ENCODE results near the gene TM2D3. TPM values are rescaled to one million over a fixed set of nuclear protein-coding genes. Genes with fewer than 3 reads are reported as not detected.
"Not testable (repeated sequence)": the region's sequence is repeated elsewhere in the genome, so short reads cannot be mapped to it uniquely, and the experiment has no call there.

Gene TM2D3
- total RNA-seq, 1 donor from 2014 or later = 85.3 TPM

DNA sequence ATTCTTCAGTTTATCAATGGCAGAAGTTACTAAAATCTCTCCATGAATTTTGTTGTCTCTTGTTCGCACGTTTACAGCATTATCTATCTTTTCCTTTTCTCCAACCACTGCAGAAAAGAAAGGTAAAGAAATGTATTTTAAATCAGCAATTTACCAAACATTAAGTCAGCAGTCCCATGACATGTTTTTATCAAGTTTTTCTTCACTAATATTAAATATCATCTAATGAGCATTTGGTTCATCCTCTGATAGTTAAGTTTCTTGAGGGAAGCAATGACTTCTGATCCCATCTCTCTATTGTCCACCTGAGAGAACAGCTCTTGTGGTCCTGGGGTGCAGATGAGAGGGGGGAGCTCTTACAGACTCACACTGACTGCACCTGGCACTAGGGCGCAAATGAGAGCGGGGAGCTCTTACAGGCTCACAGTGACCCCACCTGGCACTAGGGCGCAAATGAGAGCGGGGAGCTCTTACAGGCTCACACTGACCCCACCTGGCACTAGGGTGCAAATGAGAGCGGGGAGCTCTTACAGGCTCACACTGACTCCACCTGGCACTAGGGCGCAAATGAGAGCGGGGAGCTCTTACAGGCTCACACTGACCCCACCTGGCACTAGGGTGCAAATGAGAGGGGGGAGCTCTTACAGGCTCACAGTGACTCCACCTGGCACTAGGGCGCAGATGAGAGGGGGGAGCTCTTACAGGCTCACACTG is 2.6 kb upstream of the TM2D3 start:
- DNase-seq = not testable (repeated sequence)

DNA sequence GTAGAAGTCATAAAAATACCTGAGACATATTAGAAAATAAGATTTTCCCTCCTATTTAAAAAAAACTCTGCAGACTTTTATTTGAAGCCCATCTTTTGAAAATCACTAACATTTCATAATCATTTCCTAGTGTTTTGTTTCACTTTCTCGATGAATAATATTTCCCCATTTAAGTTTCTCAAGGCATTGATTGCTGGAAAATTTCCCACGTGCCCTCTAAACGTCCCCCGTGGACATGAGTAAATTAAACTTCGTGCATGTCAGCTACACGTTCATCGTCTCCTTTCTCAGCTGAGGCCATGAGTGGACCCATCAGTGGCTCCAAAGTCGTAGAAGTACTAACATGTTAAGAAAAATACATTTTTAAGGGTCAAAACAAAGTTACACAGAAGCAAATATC is 2.0 kb upstream of the TM2D3 start:
- no peak for DNase-seq

DNA sequence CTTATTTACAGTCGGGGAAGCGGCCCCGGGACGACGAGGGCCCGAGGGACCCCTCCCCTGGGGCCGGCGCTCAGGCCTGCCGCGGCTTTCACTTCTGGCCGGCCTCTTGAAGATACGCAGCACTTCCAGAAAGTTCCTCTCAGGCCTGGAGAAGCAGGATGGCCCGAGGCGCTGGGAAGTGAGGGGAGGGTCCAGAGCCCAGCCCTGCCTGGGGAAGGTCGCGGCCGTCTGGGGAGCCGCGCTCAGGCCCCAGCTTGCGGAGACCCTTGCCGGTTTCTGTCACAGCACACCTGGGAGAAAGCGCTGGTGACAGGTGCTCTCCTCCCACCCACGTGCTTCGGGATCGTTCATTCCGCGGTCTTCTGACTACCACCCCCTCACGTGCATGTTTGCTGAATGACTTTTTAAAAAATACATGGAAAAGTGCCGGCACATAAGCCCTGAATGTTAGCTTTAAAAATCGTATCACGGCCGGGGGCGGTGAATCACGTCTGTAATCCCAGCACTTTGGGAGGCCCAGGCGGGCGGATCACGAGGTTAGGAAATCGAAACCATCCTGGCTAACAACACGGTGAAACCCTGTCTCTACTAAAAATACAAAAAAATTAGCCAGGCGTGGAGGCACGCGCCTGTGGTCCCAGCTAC is 727 bp upstream of the TM2D3 start:
- DNase-seq = no peak

DNA sequence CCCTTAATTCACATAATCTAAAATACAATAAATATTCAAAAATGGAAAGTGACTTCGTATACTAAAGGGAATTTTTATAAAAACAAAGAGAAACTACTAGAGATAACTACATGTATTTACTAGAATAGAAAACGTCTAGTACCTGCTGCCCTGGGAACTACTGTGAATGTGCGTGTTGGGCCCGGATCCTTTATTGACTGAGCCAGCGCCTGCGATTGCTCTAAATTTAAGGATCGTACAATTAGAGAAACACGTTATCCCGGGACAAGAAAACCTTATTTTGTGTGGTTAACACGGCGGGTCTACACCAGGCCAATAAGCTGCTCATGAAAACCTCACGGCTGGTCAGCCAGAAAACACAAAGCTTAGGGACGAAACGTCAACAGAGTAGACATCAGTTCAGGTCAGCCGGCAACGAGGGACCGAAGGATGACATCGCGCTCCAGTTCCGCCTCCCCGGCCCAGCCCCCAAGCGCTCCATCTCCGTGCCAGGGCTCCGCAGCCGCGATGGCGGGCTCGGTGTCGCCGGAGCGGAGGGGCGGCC is 555 bp downstream of the TM2D3 start:
- peak; percentile 56 for DNase-seq

DNA sequence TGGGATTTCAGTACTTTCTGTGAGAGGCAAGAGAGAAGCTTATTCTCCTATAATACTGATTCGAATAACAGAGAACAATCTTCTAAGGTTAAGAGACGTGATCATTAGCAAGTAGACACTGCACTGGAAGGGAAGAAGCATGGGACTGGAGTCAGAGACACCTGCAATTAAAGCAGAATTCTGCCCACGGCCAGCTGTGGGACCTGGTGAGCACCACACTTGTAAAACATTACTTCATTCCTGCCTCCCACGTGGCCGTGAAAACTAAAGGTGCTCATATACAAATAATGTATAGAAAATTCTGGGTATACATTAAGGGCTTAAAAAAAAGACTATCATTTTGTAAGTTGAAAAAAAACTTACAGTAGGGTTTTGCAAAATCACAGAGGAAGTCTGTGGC is 2.0 kb downstream of the TM2D3 start:
- DNase-seq = no peak

DNA sequence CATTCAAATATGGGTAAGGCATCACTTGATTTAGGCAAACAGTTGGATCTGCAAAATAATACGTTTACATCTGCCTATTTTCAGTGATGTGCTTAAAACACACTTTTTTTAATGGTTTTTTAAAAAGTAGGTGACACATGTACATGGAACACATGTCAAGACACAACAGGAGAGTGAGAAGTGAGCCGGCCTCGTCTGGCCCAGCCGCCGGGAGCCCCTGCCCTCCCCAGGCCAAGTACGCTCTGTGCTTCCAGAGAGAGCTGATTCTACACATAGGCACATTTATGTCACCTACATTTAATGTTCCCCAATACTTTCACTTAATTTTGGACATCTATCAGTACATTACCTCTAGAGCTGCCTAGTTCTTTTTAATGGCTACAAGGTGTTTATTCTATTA is 3.8 kb downstream of the TM2D3 start:
- DNase-seq = no peak

DNA sequence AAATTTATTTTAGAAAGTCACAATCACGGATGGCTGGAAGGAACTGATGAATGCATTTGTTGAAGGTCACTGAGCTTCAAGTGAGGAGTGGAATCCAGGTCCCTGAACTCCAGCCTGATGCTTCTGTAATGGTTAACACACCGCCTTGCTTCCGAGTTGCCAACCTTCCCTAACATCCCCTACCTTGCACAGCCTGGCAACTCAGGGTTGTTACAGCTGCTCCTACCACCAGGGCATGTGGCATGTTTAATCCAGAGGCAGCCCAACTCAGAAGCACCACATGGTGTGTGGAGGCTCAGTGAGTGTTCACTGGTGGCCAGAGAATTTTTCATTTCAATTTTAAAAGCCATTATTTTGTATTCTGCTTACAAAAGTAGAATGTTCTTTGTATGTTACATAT is 4.9 kb downstream of the TM2D3 start:
- no peak for DNase-seq

DNA sequence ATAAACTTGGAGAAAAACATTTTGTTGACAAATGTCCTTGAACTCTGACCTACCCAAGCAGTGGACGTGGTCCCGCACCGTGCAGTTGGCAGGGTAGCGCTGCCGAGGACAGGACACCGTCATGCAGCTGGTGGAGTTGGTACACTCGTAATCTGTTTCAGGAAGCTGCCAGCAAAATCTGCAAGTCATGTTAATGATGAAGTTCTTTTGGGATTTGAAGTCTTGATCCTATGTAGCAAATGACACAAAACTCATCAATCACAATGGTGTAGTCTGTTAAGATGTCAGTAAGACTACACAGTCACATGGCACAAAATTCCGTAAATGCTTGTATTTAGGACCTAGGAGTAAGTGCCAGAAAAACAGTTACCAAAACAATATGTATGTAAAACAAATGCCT is 5.5 kb downstream of the TM2D3 start:
- no peak for DNase-seq

DNA sequence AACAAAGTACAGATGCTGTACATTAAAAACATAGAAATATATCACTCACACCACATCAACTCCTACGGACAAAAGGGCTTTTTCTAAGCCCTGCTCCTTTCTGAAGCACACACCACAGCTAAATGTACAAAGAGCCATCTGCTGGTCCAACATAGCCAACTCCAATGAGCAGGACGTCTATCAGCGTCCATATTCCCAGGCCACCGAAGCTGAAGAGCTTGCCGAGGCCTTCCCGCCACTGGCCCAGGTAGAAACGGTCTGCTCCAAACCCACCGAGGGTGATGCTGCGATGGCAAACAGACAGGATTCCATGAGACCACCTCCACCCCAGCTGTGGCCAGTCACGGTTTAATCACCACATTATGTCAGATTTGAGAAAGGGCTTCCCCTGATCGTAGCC is 9.8 kb downstream of the TM2D3 start:
- DNase-seq = no peak

DNA sequence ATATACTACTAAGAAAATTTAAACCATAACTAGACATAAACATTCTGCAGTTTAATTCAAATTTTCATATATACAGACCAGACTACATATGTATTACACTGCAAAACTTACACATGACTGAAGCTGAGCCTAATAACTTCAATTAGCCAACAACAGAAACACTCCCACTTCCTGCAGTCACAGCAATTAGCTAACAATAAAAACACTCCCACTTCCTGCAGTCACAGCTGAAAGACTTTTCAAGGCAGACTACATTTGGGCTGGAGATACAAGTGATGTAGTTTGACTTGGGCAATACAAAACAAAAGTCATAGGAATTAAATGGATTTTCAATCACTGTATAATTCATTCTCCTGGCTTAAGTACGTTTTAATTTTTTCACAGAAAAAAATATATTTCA is 10.3 kb downstream of the TM2D3 start:
- DNase-seq = no peak

DNA sequence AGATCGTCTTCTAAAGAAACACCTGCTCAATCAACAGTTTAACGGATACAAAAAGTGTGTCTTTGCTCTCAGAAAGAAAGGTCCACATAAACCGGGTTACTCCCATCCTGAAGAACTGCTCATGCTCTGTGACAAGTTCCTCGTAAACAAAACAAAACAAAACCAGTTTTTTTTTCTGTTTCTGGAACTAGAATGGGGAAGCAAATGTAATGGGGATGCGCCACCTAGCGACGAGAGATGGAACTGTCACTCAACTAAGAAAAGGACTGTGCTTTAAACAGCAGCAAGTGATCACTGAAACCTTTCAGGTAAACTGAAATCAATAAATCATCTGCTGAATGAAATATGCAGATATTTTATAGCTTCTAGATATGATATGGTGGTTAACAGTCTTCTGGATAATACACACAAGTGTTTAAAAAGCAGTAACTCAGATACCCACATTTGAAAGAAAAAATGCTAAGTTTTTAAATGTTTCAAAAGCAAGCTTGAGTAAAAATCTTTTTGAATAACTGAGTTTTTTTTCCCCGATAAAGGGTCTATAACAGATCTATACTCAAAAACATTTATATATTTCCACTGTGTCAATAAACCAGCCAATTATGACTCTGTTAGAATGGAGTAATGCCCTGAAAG is 10.9 kb downstream of the TM2D3 start:
- DNase-seq = peak; percentile 35

DNA sequence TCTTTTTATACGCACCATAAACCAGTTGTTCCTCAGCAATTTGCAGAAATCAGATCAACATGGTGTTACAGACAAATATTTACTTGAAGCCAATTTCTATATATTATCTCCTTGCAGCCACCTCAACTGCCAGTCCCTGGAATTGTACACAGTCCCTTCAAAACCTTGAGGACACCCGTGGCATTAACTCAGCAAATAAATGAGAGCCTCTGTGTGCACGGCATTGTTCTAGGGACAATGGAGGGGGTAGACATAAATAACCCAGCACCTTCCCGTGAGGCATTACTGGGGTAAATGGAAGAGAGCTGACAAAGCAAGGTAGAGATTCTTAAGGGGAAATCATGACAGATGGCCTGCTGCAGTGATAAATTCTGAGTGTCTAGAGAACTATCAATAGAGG is 12.5 kb downstream of the TM2D3 start:
- DNase-seq = no peak

DNA sequence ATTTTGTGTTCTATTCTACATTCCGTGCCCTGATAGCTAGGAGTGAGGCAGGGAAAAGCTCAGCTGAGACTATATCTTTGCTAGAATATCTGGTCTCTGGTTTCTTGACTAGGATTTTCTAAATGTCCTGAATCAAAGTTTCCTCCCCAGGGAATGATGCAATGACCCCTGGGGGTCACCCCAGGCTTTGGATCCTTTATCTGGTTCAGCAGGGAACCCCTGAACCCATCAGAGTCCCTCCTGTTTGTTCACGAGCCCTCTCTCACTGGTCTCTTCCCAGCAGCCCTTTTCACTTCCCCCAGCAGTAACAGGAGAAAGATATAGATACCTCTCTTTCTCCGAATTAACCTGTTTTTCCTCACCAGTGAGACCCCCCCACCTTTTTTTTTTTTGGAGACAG is 14.3 kb downstream of the TM2D3 start:
- no peak for DNase-seq

DNA sequence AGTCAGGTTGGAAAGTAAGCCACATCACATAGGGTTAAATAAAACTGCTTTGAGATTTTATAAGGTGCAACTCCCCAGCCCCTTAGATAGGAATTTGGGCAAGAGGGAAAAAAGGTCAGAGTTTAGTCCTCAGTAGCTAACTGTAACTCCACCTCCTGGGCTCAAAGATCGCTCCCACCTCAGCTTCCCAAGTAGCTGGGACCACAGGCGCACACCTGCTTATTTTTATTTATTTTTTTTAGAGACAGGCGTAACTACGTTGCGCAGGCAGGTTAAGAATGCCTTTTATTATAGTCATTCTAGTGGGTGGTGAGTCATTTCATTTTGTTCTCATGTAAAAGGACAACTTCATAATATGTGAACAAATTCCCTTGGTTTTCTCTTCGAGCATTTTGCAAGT is 14.7 kb downstream of the TM2D3 start:
- no peak for DNase-seq

DNA sequence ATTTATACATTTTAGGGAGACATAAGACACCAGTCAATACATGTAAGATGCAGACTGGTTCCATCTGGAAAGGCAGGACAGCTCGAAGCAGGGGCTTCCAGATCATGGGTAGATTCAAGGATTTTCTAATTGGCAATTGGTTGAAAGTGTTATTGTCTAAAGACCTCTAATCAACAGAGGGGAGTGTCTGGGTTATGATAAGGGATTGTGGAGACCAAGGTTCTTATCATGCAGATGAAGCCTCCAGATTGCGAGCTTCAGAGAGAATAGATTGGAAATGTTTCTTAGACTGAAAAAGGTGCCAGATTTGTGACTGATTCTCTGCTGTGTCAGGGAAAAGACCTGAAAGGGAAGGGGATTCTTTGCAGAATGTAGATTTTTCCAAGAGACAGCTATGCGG is 15.1 kb downstream of the TM2D3 start:
- no peak for DNase-seq

DNA sequence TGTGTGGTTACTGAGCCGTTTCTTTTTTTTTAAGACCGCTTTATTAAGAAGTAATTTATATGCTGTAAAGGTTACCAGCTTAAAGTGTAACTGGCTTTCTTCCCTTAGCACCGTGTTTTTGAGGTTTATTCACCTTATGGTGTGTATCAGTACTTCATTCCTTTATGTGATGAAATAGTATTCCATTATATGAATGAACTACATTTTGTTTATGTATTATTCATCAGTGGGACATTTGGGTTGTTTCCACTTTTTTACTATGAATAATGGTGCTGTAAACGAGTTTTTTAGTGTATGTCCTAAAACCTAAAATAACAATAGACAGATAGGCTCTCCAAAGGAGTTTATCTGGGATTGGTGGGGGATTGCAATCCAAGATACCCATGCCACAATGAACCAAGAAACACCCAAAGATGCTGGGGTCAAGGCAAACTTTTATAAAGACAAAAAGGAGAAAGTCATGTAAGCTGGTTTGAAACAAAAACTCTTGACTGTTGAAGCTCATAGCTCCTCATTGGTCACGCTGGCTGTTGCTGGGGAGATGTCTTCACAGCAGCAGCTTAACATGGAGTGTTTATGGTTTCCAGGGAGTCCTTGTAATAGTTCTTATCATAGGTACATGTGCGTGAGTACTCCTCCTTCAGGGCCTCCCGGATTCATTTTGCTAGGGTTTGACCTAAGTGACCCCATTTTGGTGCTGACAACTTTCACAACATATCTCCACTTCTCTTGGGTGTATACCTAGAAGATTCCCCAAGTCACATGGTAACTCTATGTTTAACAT is 16.0 kb downstream of the TM2D3 start:
- DNase-seq = no peak

DNA sequence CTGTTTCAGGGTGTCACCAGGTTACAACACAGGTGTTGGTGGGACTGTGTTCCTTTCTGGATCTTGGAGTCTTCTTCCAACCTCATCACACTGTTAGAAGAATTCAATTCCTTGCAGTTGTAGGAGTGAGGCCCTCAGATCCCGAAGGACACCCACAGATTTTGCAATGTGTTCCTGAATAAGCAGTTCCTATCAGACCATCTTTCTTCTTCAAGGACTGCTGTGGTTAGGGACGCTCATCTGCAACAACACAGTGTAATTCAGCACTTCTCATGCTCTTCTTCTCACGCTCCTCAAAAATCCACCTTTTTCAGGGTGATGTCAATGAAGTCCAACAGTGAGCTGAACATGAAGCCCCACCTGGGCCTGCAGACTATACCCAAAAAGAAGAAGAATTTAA is 18.8 kb downstream of the TM2D3 start:
- DNase-seq = no peak

DNA sequence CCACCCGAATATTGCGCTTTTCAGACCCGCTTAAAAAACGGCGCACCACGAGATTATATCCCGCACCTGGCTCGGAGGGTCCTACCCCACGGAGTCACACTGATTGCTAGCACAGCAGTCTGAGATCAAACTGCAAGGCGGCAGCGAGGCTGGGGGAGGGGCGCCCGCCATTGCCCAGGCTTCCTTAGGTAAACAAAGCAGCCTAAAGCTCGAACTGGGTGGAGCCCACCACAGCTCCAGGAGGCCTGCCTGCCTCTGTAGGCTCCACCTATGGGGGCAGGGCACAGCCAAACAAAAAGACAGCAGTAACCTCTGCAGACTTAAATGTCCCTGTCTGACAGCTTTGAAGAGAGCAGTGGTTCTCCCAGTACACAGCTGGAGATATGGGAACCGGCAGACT is 25.5 kb downstream of the TM2D3 start:
- not testable (repeated sequence) for DNase-seq

DNA sequence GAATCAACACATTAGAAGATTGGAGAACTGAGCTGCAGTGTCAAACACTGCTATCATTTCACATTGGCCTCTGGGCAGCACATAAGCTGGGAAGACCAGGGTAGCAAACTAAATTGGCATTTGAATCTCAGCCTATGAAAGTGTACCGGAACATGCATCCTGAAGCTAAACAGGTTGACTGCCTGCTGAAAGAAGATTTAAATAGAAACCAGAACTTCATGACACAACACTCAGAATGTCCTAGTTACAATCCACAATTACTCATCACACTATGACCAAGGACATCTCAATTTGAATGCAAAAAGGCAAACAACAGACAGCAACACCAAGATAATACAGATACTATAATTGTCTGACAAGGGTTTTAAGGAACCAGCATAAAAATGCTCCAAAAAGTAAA is 26.2 kb downstream of the TM2D3 start:
- no peak for DNase-seq

DNA sequence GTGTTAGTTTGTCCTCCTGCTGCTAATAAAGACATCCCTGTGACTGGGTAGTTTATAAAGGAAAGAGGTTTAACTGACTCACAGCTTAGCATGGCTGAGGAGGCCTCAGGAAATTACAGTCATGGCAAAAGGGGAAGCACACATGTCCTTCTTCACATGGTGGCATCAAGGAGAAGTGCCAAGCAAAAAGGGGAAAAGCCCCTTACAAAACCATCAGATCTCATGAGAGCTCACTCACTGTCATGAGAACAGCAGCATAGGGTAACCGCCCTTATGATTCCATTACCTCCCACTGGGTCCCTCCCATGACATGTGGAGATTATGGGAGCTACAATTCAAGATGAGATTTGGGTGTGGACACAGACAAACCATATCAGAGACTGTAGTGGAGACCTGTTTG is 27.0 kb downstream of the TM2D3 start:
- no peak for DNase-seq

DNA sequence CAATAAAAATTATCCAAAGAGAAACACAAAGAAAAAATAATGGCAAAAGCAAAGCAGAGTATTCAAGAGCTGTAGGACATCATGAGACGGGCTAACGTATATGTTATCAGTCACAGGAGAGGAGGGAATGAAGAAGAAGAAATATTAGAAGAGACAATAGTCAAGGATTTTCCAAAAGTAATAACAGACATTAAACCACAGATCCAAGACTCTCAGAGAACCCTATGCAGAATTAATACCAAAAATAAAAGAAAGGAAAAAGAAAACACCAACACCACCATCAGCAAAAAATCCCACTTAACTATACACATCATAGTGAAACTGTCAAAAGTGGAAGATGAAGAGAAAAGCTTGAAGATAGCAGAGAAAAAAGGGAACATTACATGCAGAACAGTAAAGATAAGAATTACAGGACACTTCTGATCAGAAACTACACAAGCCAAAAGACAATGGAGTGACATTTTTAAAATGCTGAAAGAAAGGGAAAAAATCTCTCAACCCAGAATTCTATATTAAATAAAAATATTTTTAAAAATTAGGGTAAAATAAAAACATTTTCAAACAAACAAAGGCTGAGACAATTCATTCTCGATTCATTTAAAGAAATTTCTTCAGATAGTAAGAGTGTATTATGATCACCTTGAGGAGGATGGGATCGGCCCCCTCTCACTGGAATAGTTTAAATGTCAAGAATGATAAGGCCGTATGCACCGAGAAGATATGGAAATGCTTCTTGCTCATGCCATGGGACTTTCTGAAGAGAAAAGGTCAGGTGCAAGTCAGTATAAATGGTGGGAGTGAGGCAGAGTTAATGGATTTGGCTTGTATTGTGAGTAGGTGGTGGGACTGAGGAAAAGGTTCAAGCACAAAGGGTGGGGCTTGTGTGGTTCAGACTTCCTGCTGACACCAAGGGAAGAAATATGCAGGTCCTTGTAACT is 28.5 kb downstream of the TM2D3 start:
- no peak for DNase-seq

DNA sequence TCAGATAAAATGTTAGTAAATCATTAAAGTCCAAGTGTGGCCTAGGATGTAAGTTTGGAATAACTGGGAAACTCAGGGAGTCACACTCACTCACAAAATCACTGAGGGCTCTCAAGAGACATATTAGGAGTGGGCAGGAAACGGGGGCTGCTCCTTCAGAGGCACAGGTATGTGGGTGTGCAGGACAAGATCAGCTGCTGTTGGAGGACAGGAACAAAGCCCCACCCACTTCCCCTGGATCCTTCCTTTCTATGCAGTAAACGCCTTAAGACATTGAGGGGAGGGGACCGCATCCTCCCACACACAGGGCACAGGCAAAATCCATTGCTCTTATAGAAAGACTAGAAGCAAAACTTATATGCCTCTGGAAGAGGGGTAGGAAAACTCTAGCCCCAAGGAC is 30.2 kb downstream of the TM2D3 start:
- DNase-seq = no peak

Data from occipital lobe (tissue), 2 donors.